Endothelial cell of umbilical vein (primary cell): Measurements from ENCODE around the gene ADPRH. TPM values are rescaled to one million over a fixed set of nuclear protein-coding genes. Genes with fewer than 3 reads are reported as not detected.

Experiments used
- BruUV-seq: library from RNA; stranded (reverse); fragments of 400-500 nt; replicated peaks from 2 replicates; lab custom pipeline; 2021; lab: Mats Ljungman, UMichigan
- CTCF ChIA-PET: fragments of 300-600, 350-600 bp; sonication (Branson Sonifier 250); formaldehyde crosslinking; loops from one replicate; lab custom pipeline; 2021; ENCODE audit warnings: antibody characterized with exemption, inconsistent platforms; lab: Charles Lee
- POLR2A ChIA-PET: fragments of 300-600, 350-600 bp; sonication (Branson Sonifier 250); formaldehyde crosslinking; loops from one replicate; lab custom pipeline; 2021; ENCODE audit warnings: antibody characterized with exemption, inconsistent platforms; lab: Charles Lee
- DNase-seq: peaks from one replicate; pipeline ENCODE4 v3.0.0-alpha.2; 2011; ENCODE audit warnings: low read depth, low spot score
- FAIRE-seq: peaks from 2 replicates; lab custom pipeline; 2011; peaks lifted over from hg19 to GRCh38; lab: Jason Lieb, UNC
- H2AFZ ChIP-seq: 2 replicates; pipeline ENCODE4 v1.6.0; 2012; ENCODE audit warnings: low read depth, low read length, control low read depth, inconsistent platforms
- H3K27ac ChIP-seq: 2 replicates; pipeline ENCODE4 v1.5.1; 2011; ENCODE audit warnings: low read depth, mild to moderate bottlenecking, control low read depth, low read length, moderate library complexity; ENCODE audit not compliant: insufficient read depth
- H3K27me3 ChIP-seq, 2 experiments: 2 replicates each; pipeline versions ENCODE4 v1.6.0 to v1.6.1; 2011; ENCODE audit warnings: low read length in 2 of 2, mixed read lengths in 1 of 2; ENCODE audit not compliant: control insufficient read depth in 2 of 2, insufficient read depth in 2 of 2
- H3K36me3 ChIP-seq, 2 experiments: 2 replicates in 1 of 2; 3 replicates in 1 of 2; pipeline ENCODE4 v1.5.1; 2011; ENCODE audit warnings: low read length in 2 of 2, mild to moderate bottlenecking in 1 of 2, moderate library complexity in 1 of 2; ENCODE audit not compliant: control insufficient read depth in 2 of 2, insufficient read depth in 2 of 2; ENCODE audit errors: extremely low read depth in 1 of 2
- H3K4me1 ChIP-seq: 3 replicates; pipeline ENCODE4 v1.5.1; 2011; ENCODE audit warnings: mild to moderate bottlenecking, low read length; ENCODE audit not compliant: control insufficient read depth, insufficient read depth; ENCODE audit errors: extremely low read depth
- H3K4me2 ChIP-seq: 2 replicates; pipeline ENCODE4 v1.6.1; 2011; ENCODE audit warnings: low read length, control low read depth, mixed read lengths; ENCODE audit not compliant: insufficient read depth
- H3K4me3 ChIP-seq, 3 experiments: fragments of 200-600 bp in 1 of 3; sonication (generic), shearing (Covaris generic) in 1 of 3; replicated peaks in 1 of 3; 2 replicates each; pipeline ENCODE4 v1.5.1; 2011 to 2016; ENCODE audit warnings: control low read depth in 3 of 3, low read length in 3 of 3, mild to moderate bottlenecking in 2 of 3, inconsistent platforms in 1 of 3, low read depth in 1 of 3, moderate library complexity in 1 of 3; ENCODE audit not compliant: insufficient read depth in 1 of 3
- H3K79me2 ChIP-seq: 2 replicates; pipeline ENCODE4 v1.6.0; 2012; ENCODE audit warnings: low read length, inconsistent platforms; ENCODE audit not compliant: control insufficient read depth, insufficient read depth
- H3K9ac ChIP-seq: replicated peaks from 2 replicates; pipeline ENCODE3; 2011; ENCODE audit warnings: low read length, control low read depth; ENCODE audit not compliant: insufficient read depth; ENCODE audit errors: extremely low read depth
- H3K9me1 ChIP-seq: replicated peaks from 3 replicates; pipeline ENCODE4 v1.6.0; 2011; ENCODE audit warnings: mild to moderate bottlenecking, low read length; ENCODE audit not compliant: control insufficient read depth, insufficient read depth; ENCODE audit errors: extremely low read depth
- H3K9me3 ChIP-seq: replicated peaks from 2 replicates; pipeline ENCODE4 v1.5.1; 2012; ENCODE audit warnings: low read length, inconsistent platforms; ENCODE audit not compliant: control insufficient read depth, insufficient read depth
- H4K20me1 ChIP-seq: replicated peaks from 2 replicates; pipeline ENCODE3; 2011; ENCODE audit warnings: mild to moderate bottlenecking, low read length; ENCODE audit not compliant: control insufficient read depth, insufficient read depth; ENCODE audit errors: extremely low read depth
- CTCF ChIP-seq, 2 donors: IDR thresholded peaks; 1 replicate in 1 of 2; 2 replicates in 1 of 2; pipeline ENCODE4 v1.5.1; 2011; ENCODE audit warnings: low read length in 2 of 2, mild to moderate bottlenecking in 2 of 2, moderate library complexity in 2 of 2, control low read depth in 1 of 2, inconsistent platforms in 1 of 2, low read depth in 1 of 2; ENCODE audit not compliant: insufficient read depth in 1 of 2; ENCODE audit errors: extremely low read depth in 1 of 2
- EZH2 ChIP-seq: IDR thresholded peaks from 2 replicates; pipeline ENCODE4 v1.6.1; 2012; ENCODE audit warnings: borderline replicate concordance, low read depth, mild to moderate bottlenecking, moderate library complexity, low read length, inconsistent platforms; ENCODE audit not compliant: severe bottlenecking
- FOS ChIP-seq: IDR thresholded peaks from 2 replicates; pipeline ENCODE4 v1.6.1; 2011; ENCODE audit warnings: mild to moderate bottlenecking, low read length, moderate library complexity, borderline replicate concordance; ENCODE audit not compliant: insufficient read depth
- GATA2 ChIP-seq: IDR thresholded peaks from 2 replicates; pipeline ENCODE4 v1.7.0; 2011; ENCODE audit warnings: low read depth, mild to moderate bottlenecking, moderate library complexity, mixed read lengths, low read length; ENCODE audit not compliant: insufficient read length, insufficient read depth
- JUN ChIP-seq: IDR thresholded peaks from 2 replicates; pipeline ENCODE4 v1.6.1; 2011; ENCODE audit warnings: borderline replicate concordance, low read depth; ENCODE audit not compliant: insufficient read length, insufficient read depth
- MYC ChIP-seq: IDR thresholded peaks from one replicate; pipeline ENCODE4 v1.6.1; 2011; ENCODE audit warnings: mild to moderate bottlenecking, low read depth, low read length
- POLR2A ChIP-seq: IDR thresholded peaks from 2 replicates; pipeline ENCODE4 v1.6.1; 2012; ENCODE audit warnings: low read depth, mild to moderate bottlenecking, control low read depth, low read length
- POLR2AphosphoS5 ChIP-seq: IDR thresholded peaks from 2 replicates; pipeline ENCODE4 v1.6.1; 2012; ENCODE audit warnings: low read depth, mild to moderate bottlenecking, control low read depth, low read length, moderate library complexity; ENCODE audit not compliant: insufficient read depth
- dilution Hi-C: fragments of 300-500 bp; cut with MboI; formaldehyde crosslinking; loops from one replicate; pipeline ENCODE4 v1.15.0; 2019; ENCODE audit warnings: low sequenced_read_pairs; ENCODE audit not compliant: extremely low pct_ligation_motif_present
- intact Hi-C: fragments of 100-400 bp; cut with micrococcal nuclease; formaldehyde crosslinking; loops from one replicate; pipeline ENCODE4 v1.10.0; 2022
- polyA plus RNA-seq, 4 experiments: library from polyadenylated mRNA; depleted of rRNA in 3 of 4; stranded (reverse) in 3 of 4; unstranded in 1 of 4; fragments of >200 nt; gene quantifications; 2 replicates each; pipeline versions ENCODE4 v1.2.1 to v1.2.3, GENCODE V29; 2011 to 2012; ENCODE audit warnings: missing spikeins in 1 of 4
- total RNA-seq: library from RNA; stranded (reverse); gene quantifications from 2 replicates; pipeline ENCODE4 v1.2.3, GENCODE V29; 2021

ADPRH gene
- total and polyA plus RNA-seq, 2 donors (not counting 3 experiments of a cell fraction or from before 2014, with no cell fraction given), result 3.5 to 8.0 TPM

GRCh38 chr3:119571688-119572087, 7.6 kb upstream of the ADPRH start:
- Histone ChIP-seq H3K79me2 (no peaks in the 10 kb centered on the region), H3K36me3 (no peaks in the 10 kb centered on the region), H2AFZ (no peak overlapping the region), H3K4me3 (no peak overlapping the region), H3K4me2 (no peak overlapping the region), H3K9me1 (no peaks in the 10 kb centered on the region), H3K9ac (no peak overlapping the region), H3K4me1 (no peaks in the 10 kb centered on the region), H3K27ac (no peak overlapping the region), H3K9me3 (no peaks in the 10 kb centered on the region), H4K20me1 (no peaks in the 10 kb centered on the region), H3K27me3 (peaks cover 3 to 4% of the 10 kb centered on the region in 2 experiments)
- CTCF ChIA-PET, result no interaction called here
- FAIRE-seq (peak; percentile 18), DNase-seq (peak; percentile 13)
- POLR2A ChIA-PET, result no interaction called here
- intact Hi-C loops (no loop called here), dilution Hi-C loops (no loop called here)
- TF ChIP-seq POLR2A, result no peak
- TF ChIP-seq FOS, result no peak
- TF ChIP-seq MYC, result no peak
- TF ChIP-seq CTCF (IDR thresholded peaks at IDR 0.05; ENCODE audit: extremely low read depth in 1 of 2, insufficient read depth in 1 of 2, low read depth in 1 of 2, low read length in 2 of 2), result no peak
- TF ChIP-seq GATA2, result no peak
- no peak for TF ChIP-seq JUN
- TF ChIP-seq EZH2, result no peak
- TF ChIP-seq POLR2AphosphoS5, result no peak
- BruUV-seq, result no TSS peak
